RCC 7860 (cell line): ENCODE data around the gene SYNJ2.
A peak's percentile ranks its signal among the peaks of the same experiment; 100 is the strongest.

Source experiments
- DNase-seq: peaks from one replicate; pipeline ENCODE4 v3.0.0-alpha.2; 2015; ENCODE audit warnings: low spot score
- FAIRE-seq: peaks from 2 replicates; lab custom pipeline; 2012; peaks lifted over from hg19 to GRCh38; lab: Jason Lieb, UNC

SYNJ2 gene

GRCh38 chr6:157980288-157981131, 1.2 kb upstream of the SYNJ2 start:
- FAIRE-seq (no peak), DNase-seq (no peak)

GRCh38 chr6:157981132-157981394, 600 bp upstream of the SYNJ2 start:
- FAIRE-seq = no peak
- DNase-seq = no peak

- DNase-seq (no peak), FAIRE-seq (no peak)
Measured at GRCh38 chr6:157982102-157982562, 469 bp downstream of the SYNJ2 start.

GRCh38 chr6:157982563-157983405, 1.1 kb downstream of the SYNJ2 start:
- FAIRE-seq = no peak
- peak; percentile 57 for DNase-seq

- no peak for DNase-seq
- peak; percentile 32 for FAIRE-seq
Measured at GRCh38 chr6:157983406-157984119, 1.9 kb downstream of the SYNJ2 start.

- no peak for DNase-seq
- no peak for FAIRE-seq
Measured at GRCh38 chr6:157984128-157984527, 2.5 kb downstream of the SYNJ2 start.

- DNase-seq (no peak), FAIRE-seq (no peak)
Measured at GRCh38 chr6:157984686-157985225, 3.1 kb downstream of the SYNJ2 start.

GRCh38 chr6:157985378-157986155, 3.9 kb downstream of the SYNJ2 start:
- FAIRE-seq = no peak
- DNase-seq = no peak

GRCh38 chr6:157987788-157988699, 6.4 kb downstream of the SYNJ2 start:
- FAIRE-seq (no peak), DNase-seq (no peak)

- DNase-seq (no peak), FAIRE-seq (no peak)
Measured at GRCh38 chr6:157988700-157989063, 7.0 kb downstream of the SYNJ2 start.

- DNase-seq (peak; percentile 80), FAIRE-seq (peak; percentile 81)
Measured at GRCh38 chr6:157989541-157990289, 8.1 kb downstream of the SYNJ2 start.

GRCh38 chr6:157990321-157991066, 8.8 kb downstream of the SYNJ2 start:
- FAIRE-seq = no peak
- DNase-seq = no peak

- DNase-seq = no peak
- no peak for FAIRE-seq
Measured at GRCh38 chr6:157991067-157991432, 9.4 kb downstream of the SYNJ2 start.

- FAIRE-seq (no peak), DNase-seq (no peak)
Measured at GRCh38 chr6:157993076-157993475, 11.4 kb downstream of the SYNJ2 start.

GRCh38 chr6:157994125-157994795, 12.6 kb downstream of the SYNJ2 start:
- FAIRE-seq = no peak
- no peak for DNase-seq

GRCh38 chr6:157995458-157995857, 13.8 kb downstream of the SYNJ2 start:
- no peak for DNase-seq
- FAIRE-seq = no peak

- no peak for FAIRE-seq
- no peak for DNase-seq
Measured at GRCh38 chr6:157996201-157996712, 14.6 kb downstream of the SYNJ2 start.
